GM12873 (cell line): ENCODE results near the gene SUGCT.

ENCODE experiments used
- CTCF ChIP-seq: IDR thresholded peaks from 2 replicates; pipeline ENCODE4 v1.5.1; 2012; ENCODE audit warnings: low read depth, mild to moderate bottlenecking, moderate library complexity, low read length, control low read depth; ENCODE audit not compliant: insufficient read depth; ENCODE audit errors: missing control alignments

Gene SUGCT

DNA sequence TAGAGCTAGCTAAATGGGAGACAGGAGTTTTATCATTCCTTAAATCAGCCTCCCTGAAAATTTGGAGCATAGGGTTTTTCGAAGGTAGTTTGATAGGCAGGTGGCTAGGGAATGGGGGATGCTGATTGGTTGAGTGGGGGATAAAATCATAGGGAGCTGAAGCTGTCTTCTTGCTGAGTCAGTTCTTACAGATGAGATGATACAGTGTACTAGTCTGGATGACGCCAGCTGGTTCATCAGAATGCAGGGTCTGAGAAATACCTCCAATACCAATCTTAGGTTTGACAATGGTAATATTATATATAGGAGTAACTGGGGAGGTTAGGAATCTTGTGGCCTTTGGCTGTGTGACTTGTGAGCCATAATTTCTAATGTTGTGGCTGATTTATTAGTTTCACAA, 271.2 kb downstream of the SUGCT start:
- no peak for TF ChIP-seq CTCF

DNA sequence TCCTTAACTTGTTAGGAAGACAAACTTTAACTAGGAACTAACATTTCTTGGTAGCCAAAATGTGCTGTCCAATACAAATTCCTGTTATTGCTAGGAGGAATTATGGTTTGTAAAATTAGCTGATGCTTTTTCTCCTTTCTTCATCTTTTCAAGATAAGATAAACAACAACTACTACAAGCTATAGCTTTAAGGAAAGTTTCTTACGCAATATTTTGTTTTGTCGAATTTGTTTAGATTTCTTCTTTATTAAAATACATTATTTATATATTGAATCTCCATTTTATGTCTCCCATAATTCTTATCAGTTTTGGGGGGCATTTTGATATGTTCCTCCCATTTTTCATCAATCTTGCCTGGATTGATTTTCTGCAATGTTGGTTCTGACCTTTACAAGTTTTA, 277.5 kb downstream of the SUGCT start:
- TF ChIP-seq CTCF, result no peak

- TF ChIP-seq CTCF, result no peak
These were observed 283.6 kb downstream of the SUGCT start for GRCh38 chr7:40418448-40418847.

GRCh38 chr7:40418983-40419382, 284.2 kb downstream of the SUGCT start:
- TF ChIP-seq CTCF, result no peak

GRCh38 chr7:40419806-40420205, 285.0 kb downstream of the SUGCT start:
- TF ChIP-seq CTCF, result no peak

- TF ChIP-seq CTCF, result no peak
These were observed 286.6 kb downstream of the SUGCT start for GRCh38 chr7:40421433-40421832.

DNA sequence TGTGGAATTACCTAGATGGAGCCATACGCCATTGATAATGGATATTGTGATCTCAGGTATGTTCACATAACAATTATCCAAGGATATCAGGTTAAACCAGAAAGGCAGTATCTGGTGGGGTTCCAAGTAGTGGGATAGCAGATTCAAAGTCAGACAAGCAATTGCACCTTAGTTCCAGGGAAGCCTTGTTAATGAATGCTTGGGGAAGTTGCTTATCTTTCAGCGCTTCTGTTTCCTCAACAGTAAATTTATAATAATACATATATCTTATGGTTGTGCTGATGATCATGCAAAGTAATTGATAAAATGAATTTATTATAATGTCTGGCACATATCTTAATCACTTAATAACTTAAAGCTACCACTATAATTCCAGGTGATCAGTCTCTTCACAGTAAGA, 290.9 kb downstream of the SUGCT start:
- no peak for TF ChIP-seq CTCF

- no peak for TF ChIP-seq CTCF
These were observed 293.6 kb downstream of the SUGCT start for GRCh38 chr7:40428421-40428820.
